OCI-LY1 (cell line): Measurements from ENCODE around the gene ZNF467.

Source experiments
- H2AFZ ChIP-seq: fragments of 200-600 bp; sonication (generic), shearing (Covaris generic); 2 replicates; pipeline ENCODE4 v1.6.0; 2014; ENCODE audit warnings: antibody characterized with exemption, mild to moderate bottlenecking, low read length
- H3F3A ChIP-seq: fragments of 200-600 bp; sonication (generic), shearing (Covaris generic); 2 replicates; pipeline ENCODE4 v1.6.0; 2014; ENCODE audit warnings: mild to moderate bottlenecking, antibody characterized with exemption, low read length, moderate library complexity; ENCODE audit not compliant: insufficient read depth
- H3K27ac ChIP-seq: fragments of 200-600 bp; sonication (generic); 2 replicates; pipeline ENCODE4 v1.5.1; 2014; ENCODE audit warnings: low read length, mixed run types, mild to moderate bottlenecking, low read depth; ENCODE audit not compliant: poor library complexity, severe bottlenecking
- H3K27me3 ChIP-seq: fragments of 200-600 bp; sonication (generic); 2 replicates; pipeline ENCODE4 v1.6.0; 2014; ENCODE audit warnings: antibody characterized with exemption, mild to moderate bottlenecking, low read length, moderate library complexity; ENCODE audit not compliant: insufficient read depth
- H3K36me3 ChIP-seq: fragments of 200-600 bp; sonication (generic); 2 replicates; pipeline ENCODE4 v1.6.1; 2014; ENCODE audit warnings: mild to moderate bottlenecking, antibody characterized with exemption, low read length, moderate library complexity, mixed read lengths; ENCODE audit not compliant: insufficient read depth
- H3K4me1 ChIP-seq: fragments of 200-600 bp; sonication (generic); 2 replicates; pipeline ENCODE4 v1.5.1; 2014; ENCODE audit warnings: mild to moderate bottlenecking, low read length, moderate library complexity; ENCODE audit not compliant: insufficient read depth, severe bottlenecking
- H3K4me2 ChIP-seq: fragments of 200-600 bp; sonication (generic), shearing (Covaris generic); 2 replicates; pipeline ENCODE4 v1.6.1; 2014; ENCODE audit warnings: low read length
- H3K4me3 ChIP-seq: fragments of 200-600 bp; sonication (generic); 2 replicates; pipeline ENCODE4 v1.5.1; 2014; ENCODE audit warnings: low read length, low read depth, mild to moderate bottlenecking, mixed read lengths; ENCODE audit not compliant: poor library complexity, severe bottlenecking
- H3K79me2 ChIP-seq: fragments of 200-600 bp; shearing (Covaris generic); 2 replicates; pipeline ENCODE4 v1.6.1; 2016; ENCODE audit warnings: mixed run types, low read length, mixed read lengths; ENCODE audit not compliant: insufficient read depth
- H3K9ac ChIP-seq: fragments of 200-600 bp; sonication (generic), shearing (Covaris generic); 2 replicates; pipeline ENCODE4 v1.6.1; 2014; ENCODE audit warnings: mild to moderate bottlenecking, low read length, mixed read lengths
- H3K9me2 ChIP-seq: fragments of 200-600 bp; sonication (generic), shearing (Covaris generic); 2 replicates; pipeline ENCODE4 v1.6.1; 2014; ENCODE audit warnings: low read depth, mild to moderate bottlenecking, low read length, mixed read lengths
- H3K9me3 ChIP-seq: fragments of 200-600 bp; shearing (Covaris generic); 2 replicates; pipeline ENCODE4 v1.6.1; 2014; ENCODE audit warnings: low read length, mixed read lengths
- H4K20me1 ChIP-seq: fragments of 200-600 bp; sonication (generic), shearing (Covaris generic); 2 replicates; pipeline ENCODE4 v1.6.0; 2016; ENCODE audit warnings: mild to moderate bottlenecking, low read length; ENCODE audit not compliant: insufficient read depth
- CTCF ChIP-seq: fragments of 200-600 bp; sonication (generic), shearing (Covaris generic); IDR thresholded peaks from 2 replicates; pipeline ENCODE4 v1.5.1; 2017; ENCODE audit warnings: mild to moderate bottlenecking, antibody characterized with exemption, low read length, moderate library complexity, mixed read lengths
- EZH2 ChIP-seq: fragments of 200-600 bp; sonication (generic), shearing (Covaris generic); IDR thresholded peaks from 2 replicates; pipeline ENCODE4 v1.8.0; 2017; ENCODE audit warnings: borderline replicate concordance, mixed run types, mild to moderate bottlenecking, antibody characterized with exemption, low read length, moderate library complexity, mixed read lengths

The ZNF467 gene

GRCh38 chr7:149784251-149784608, 10.8 kb upstream of the ZNF467 start:
- TF ChIP-seq EZH2 (no peak), CTCF (no peak)
- H3K36me3 ChIP-seq = no peaks in the 10 kb centered on the region
- no peaks in the 10 kb centered on the region for H3K9me2 ChIP-seq
- no peaks in the 10 kb centered on the region for H3K79me2 ChIP-seq
- H3F3A ChIP-seq = no peaks in the 10 kb centered on the region
- no peaks in the 10 kb centered on the region for H3K9me3 ChIP-seq
- H3K4me1 ChIP-seq = no peaks in the 10 kb centered on the region
- H3K4me3 ChIP-seq = no peak overlapping the region
- no peak overlapping the region for H3K9ac ChIP-seq
- H3K27ac ChIP-seq = no peak overlapping the region
- no peak overlapping the region for H2AFZ ChIP-seq
- no peaks in the 10 kb centered on the region for H4K20me1 ChIP-seq
- H3K4me2 ChIP-seq = no peak overlapping the region
- peaks cover 7% of the 10 kb centered on the region; the same call in 1 of the 2 replicates for H3K27me3 ChIP-seq

- no peaks in the 10 kb centered on the region for H3K4me1 ChIP-seq
- no peak overlapping the region for H3K4me2 ChIP-seq
- no peak overlapping the region for H2AFZ ChIP-seq
- TF ChIP-seq CTCF = no peak
- no peak for TF ChIP-seq EZH2
- H3K9me3 ChIP-seq = no peaks in the 10 kb centered on the region
- H3K79me2 ChIP-seq = no peaks in the 10 kb centered on the region
- H3K27me3 ChIP-seq = peaks cover 7% of the 10 kb centered on the region; the same call in 1 of the 2 replicates
- no peak overlapping the region for H3K4me3 ChIP-seq
- H3F3A ChIP-seq = no peaks in the 10 kb centered on the region
- H3K27ac ChIP-seq = no peak overlapping the region
- no peaks in the 10 kb centered on the region for H4K20me1 ChIP-seq
- H3K9me2 ChIP-seq = no peaks in the 10 kb centered on the region
- no peaks in the 10 kb centered on the region for H3K36me3 ChIP-seq
- no peak overlapping the region for H3K9ac ChIP-seq
These were observed 10.2 kb upstream of the ZNF467 start for GRCh38 chr7:149783386-149784250.

- Histone ChIP-seq H3K79me2 (no peaks in the 10 kb centered on the region), H3K9ac (no peak overlapping the region), H3K4me2 (no peak overlapping the region), H4K20me1 (no peaks in the 10 kb centered on the region), H3K27ac (no peak overlapping the region), H3K9me3 (no peaks in the 10 kb centered on the region), H3K4me1 (no peaks in the 10 kb centered on the region), H3K9me2 (no peaks in the 10 kb centered on the region), H3F3A (no peaks in the 10 kb centered on the region), H2AFZ (no peak overlapping the region), H3K27me3 (peaks cover 3% of the 10 kb centered on the region; the same call in 1 of the 2 replicates), H3K4me3 (no peak overlapping the region), H3K36me3 (no peaks in the 10 kb centered on the region)
- TF ChIP-seq EZH2 (no peak), CTCF (no peak)
These were observed 9.4 kb upstream of the ZNF467 start for GRCh38 chr7:149782682-149783345.
